Stimulated activated CD4-positive, alpha-beta T cell treated with anti-CD3 and anti-CD28 coated beads, Interleukin-1b, Interleukin-23, amount 100 ng/mL, for 4 hours (primary cell): ENCODE data around the gene VEGFD.
"Not testable (repeated sequence)": the region's sequence is repeated elsewhere in the genome, so short reads cannot be mapped to it uniquely, and the experiment has no call there.

Experiments used
- DNase-seq, 2 donors: peaks; one replicate each; pipeline ENCODE4 v3.0.0-alpha.2; 2020; ENCODE audit warnings: low read depth in 2 of 2

The VEGFD gene

GRCh38 chrX:15305899-15306298 lies 78.3 kb downstream of the VEGFD start:
- DNase-seq = not testable (repeated sequence)

GRCh38 chrX:15301924-15302323 lies 82.3 kb downstream of the VEGFD start:
- DNase-seq = no peak

GRCh38 chrX:15299941-15300851 lies 84.0 kb downstream of the VEGFD start:
- DNase-seq = no peak

GRCh38 chrX:15298780-15299179 lies 85.4 kb downstream of the VEGFD start:
- DNase-seq = no peak

GRCh38 chrX:15298201-15298600 lies 86.0 kb downstream of the VEGFD start:
- no peak for DNase-seq
